Measurements from ENCODE around the gene ATF3. TPM values are rescaled to one million over a fixed set of nuclear protein-coding genes. Genes with fewer than 3 reads are reported as not detected.

Gene ATF3
- total RNA-seq, 1 experiment from 2014 or later = 10.2 TPM

GRCh38 chr1:212664409-212665199 is 56.0 kb downstream of the ATF3 start:
- no peak for DNase-seq
- H3K79me2 ChIP-seq (ENCODE audit: low read depth) = no peaks in the 10 kb centered on the region
- peaks cover 18% of the 10 kb centered on the region for H3F3A ChIP-seq (ENCODE audit: insufficient read depth, low read depth)
- no peak overlapping the region for H2AFZ ChIP-seq
- peak overlapping the region; percentile 73; the same call in 1 of the 2 replicates for H3K4me2 ChIP-seq
- CTCF ChIA-PET = interaction anchor here (0.6 to 1.2 kb wide), 7 partner anchors 9 to 331 kb away, joined by 3 to 10 read pairs (median 4); no protein-coding TSS in a partner anchor
- POLR2A ChIA-PET (ENCODE audit: unreplicated experiment) = no interaction called here
- H3K9me2 ChIP-seq (ENCODE audit: insufficient read depth) = no peaks in the 10 kb centered on the region
- no peaks in the 10 kb centered on the region for H4K20me1 ChIP-seq (ENCODE audit: insufficient read depth)
- H3K27me3 ChIP-seq (ENCODE audit: insufficient read depth, low read depth) = peaks cover 5% of the 10 kb centered on the region; the same call in 1 of the 2 replicates
- BruUV-seq (replicated peaks) = no TSS peak
- H3K4me1 ChIP-seq (replicated peaks; ENCODE audit: insufficient read depth) = peaks cover 22% of the 10 kb centered on the region
- H3K4me3 ChIP-seq = no peak overlapping the region
- no peaks in the 10 kb centered on the region for H3K9me3 ChIP-seq (ENCODE audit: insufficient read depth, low read depth)
- H3K36me3 ChIP-seq (ENCODE audit: low read depth) = no peaks in the 10 kb centered on the region
- intact Hi-C loops (cut with micrococcal nuclease; ENCODE audit: unreplicated experiment) = loop anchor here (1.0 to 5.0 kb wide), 4 partner anchors 118 to 331 kb away; no protein-coding TSS in a partner anchor
- TF ChIP-seq EZH2 (IDR thresholded peaks at IDR 0.05; ENCODE audit: low read depth) (no peak), CTCF (conservative IDR thresholded peaks at IDR 0.05) (no peak)
- no peak overlapping the region for H3K27ac ChIP-seq

- CTCF ChIA-PET = interaction anchor here (0.6 to 1.2 kb wide), 7 partner anchors 9 to 330 kb away, joined by 3 to 10 read pairs (median 4); no protein-coding TSS in a partner anchor
- no peaks in the 10 kb centered on the region for H3K36me3 ChIP-seq (ENCODE audit: low read depth)
- peaks cover 22% of the 10 kb centered on the region for H3K4me1 ChIP-seq (replicated peaks; ENCODE audit: insufficient read depth)
- no TSS peak for BruUV-seq (replicated peaks)
- H3K4me2 ChIP-seq = peak overlapping the region; percentile 73
- POLR2A ChIA-PET (ENCODE audit: unreplicated experiment) = no interaction called here
- no peaks in the 10 kb centered on the region for H3K27me3 ChIP-seq (ENCODE audit: insufficient read depth, low read depth)
- TF ChIP-seq EZH2 (IDR thresholded peaks at IDR 0.05; ENCODE audit: low read depth) (no peak), CTCF (conservative IDR thresholded peaks at IDR 0.05) (peak; percentile 90)
- H3F3A ChIP-seq (ENCODE audit: insufficient read depth, low read depth) = peaks cover 18% of the 10 kb centered on the region
- H3K4me3 ChIP-seq = peak overlapping the region; percentile 53; the same call in 1 of the 2 replicates
- H4K20me1 ChIP-seq (ENCODE audit: insufficient read depth) = no peaks in the 10 kb centered on the region
- peak; percentile 51 to 84 for DNase-seq
- no peaks in the 10 kb centered on the region for H3K9me2 ChIP-seq (ENCODE audit: insufficient read depth)
- intact Hi-C loops (cut with micrococcal nuclease; ENCODE audit: unreplicated experiment) = loop anchor here (1.0 to 5.0 kb wide), 5 partner anchors 33 to 330 kb away; partner anchors contain the start of gene BATF3
- peak overlapping the region; percentile 80; the same call in 1 of the 2 replicates for H2AFZ ChIP-seq
- H3K79me2 ChIP-seq (ENCODE audit: low read depth) = no peaks in the 10 kb centered on the region
- H3K9me3 ChIP-seq (ENCODE audit: insufficient read depth, low read depth) = no peaks in the 10 kb centered on the region
- no peak overlapping the region for H3K27ac ChIP-seq
Observed at GRCh38 chr1:212665241-212666115, 56.9 kb downstream of the ATF3 start.

GRCh38 chr1:212666116-212666775 is 57.7 kb downstream of the ATF3 start:
- no peak for DNase-seq
- intact Hi-C loops (cut with micrococcal nuclease; ENCODE audit: unreplicated experiment) = loop anchor here (2.0 to 5.0 kb wide), 2 partner anchors 33 to 209 kb away; partner anchors contain the start of gene BATF3
- H2AFZ ChIP-seq = no peak overlapping the region
- no peak overlapping the region for H3K4me3 ChIP-seq
- CTCF ChIA-PET = no interaction called here
- no peaks in the 10 kb centered on the region for H4K20me1 ChIP-seq (ENCODE audit: insufficient read depth)
- TF ChIP-seq EZH2 (IDR thresholded peaks at IDR 0.05; ENCODE audit: low read depth) (no peak), CTCF (conservative IDR thresholded peaks at IDR 0.05) (no peak)
- no peaks in the 10 kb centered on the region for H3K9me2 ChIP-seq (ENCODE audit: insufficient read depth)
- H3K27ac ChIP-seq = no peak overlapping the region
- H3K4me1 ChIP-seq (replicated peaks; ENCODE audit: insufficient read depth) = peaks cover 25% of the 10 kb centered on the region
- POLR2A ChIA-PET (ENCODE audit: unreplicated experiment) = no interaction called here
- H3K79me2 ChIP-seq (ENCODE audit: low read depth) = no peaks in the 10 kb centered on the region
- H3K36me3 ChIP-seq (ENCODE audit: low read depth) = no peaks in the 10 kb centered on the region
- peaks cover 18% of the 10 kb centered on the region for H3F3A ChIP-seq (ENCODE audit: insufficient read depth, low read depth)
- no peak overlapping the region for H3K4me2 ChIP-seq
- no peaks in the 10 kb centered on the region for H3K9me3 ChIP-seq (ENCODE audit: insufficient read depth, low read depth)
- no TSS peak for BruUV-seq (replicated peaks)
- no peaks in the 10 kb centered on the region for H3K27me3 ChIP-seq (ENCODE audit: insufficient read depth, low read depth)
